Caco-2 (cell line): Measurements from ENCODE around the gene NELFB. TPM values are rescaled to one million over a fixed set of nuclear protein-coding genes. Genes with fewer than 3 reads are reported as not detected.

ENCODE experiments used
- BruUV-seq: library from RNA; stranded (reverse); fragments of 400-500 nt; replicated peaks from 2 replicates; lab custom pipeline; 2021; lab: Mats Ljungman, UMichigan
- CTCF ChIA-PET: fragments of 300-600 bp; sonication (Branson Sonifier 250); formaldehyde crosslinking; loops from one replicate; lab custom pipeline; 2022; ENCODE audit warnings: antibody characterized with exemption; lab: Charles Lee
- POLR2A ChIA-PET: fragments of 300-600 bp; sonication (Branson Sonifier 250); formaldehyde crosslinking; loops from one replicate; lab custom pipeline; 2022; ENCODE audit warnings: antibody characterized with exemption; lab: Charles Lee
- DNase-seq, 2 experiments: peaks; one replicate each; pipeline versions ENCODE4 v3.0.0 to v3.0.0-alpha.2; 2020 to 2022
- H3K27me3 ChIP-seq: replicated peaks from 2 replicates; pipeline ENCODE4 v1.6.0; 2011; ENCODE audit warnings: low read length; ENCODE audit not compliant: control insufficient read depth, insufficient read depth
- H3K36me3 ChIP-seq: 2 replicates; pipeline ENCODE4 v1.5.1; 2011; ENCODE audit warnings: low read length; ENCODE audit not compliant: control insufficient read depth, insufficient read depth
- H3K4me1 ChIP-seq: fragments of 250-450 bp; sonication (Bioruptor Pico); 2 replicates; pipeline ENCODE4 v1.5.1; 2020; ENCODE audit warnings: mild to moderate bottlenecking
- H3K4me3 ChIP-seq: 2 replicates; pipeline ENCODE4 v1.5.1; 2011; ENCODE audit warnings: low read depth, mild to moderate bottlenecking, control low read depth, low read length
- H3K9me3 ChIP-seq: fragments of 250-450 bp; sonication (Bioruptor Pico); 2 replicates; pipeline ENCODE4 v1.5.1; 2020; ENCODE audit warnings: mild to moderate bottlenecking, moderate library complexity
- H3K27ac Mint-ChIP-seq: one replicate; pipeline ENCODE4 v1.8.0; 2022; ENCODE audit warnings: mixed read lengths; ENCODE audit not compliant: unreplicated experiment
- H3K27me3 Mint-ChIP-seq: one replicate; pipeline ENCODE4 v1.8.0; 2022; ENCODE audit warnings: mixed read lengths; ENCODE audit not compliant: insufficient read depth, unreplicated experiment
- H3K36me3 Mint-ChIP-seq: one replicate; pipeline ENCODE4 v1.8.0; 2022; ENCODE audit warnings: mild to moderate bottlenecking, mixed read lengths; ENCODE audit not compliant: insufficient read depth, unreplicated experiment
- H3K4me1 Mint-ChIP-seq: one replicate; pipeline ENCODE4 v1.8.0; 2022; ENCODE audit warnings: low read depth, mixed read lengths; ENCODE audit not compliant: unreplicated experiment
- H3K4me3 Mint-ChIP-seq: one replicate; pipeline ENCODE4 v1.8.0; 2022; ENCODE audit warnings: mild to moderate bottlenecking, moderate library complexity, mixed read lengths; ENCODE audit not compliant: unreplicated experiment
- H3K9me3 Mint-ChIP-seq: one replicate; pipeline ENCODE4 v1.8.0; 2022; ENCODE audit warnings: mixed read lengths; ENCODE audit not compliant: unreplicated experiment
- intact Hi-C: fragments of 100-400 bp; cut with micrococcal nuclease; formaldehyde crosslinking; loops from one replicate; pipeline ENCODE4 v1.10.0; 2022; ENCODE audit not compliant: unreplicated experiment
- total RNA-seq: library from RNA; stranded (reverse); gene quantifications from 2 replicates; pipeline ENCODE4 v1.2.3, GENCODE V29; 2022
- TF ChIP-seq, protein P1 (sequence below), 2 experiments: fragments of 200-600 bp in 1 of 2; IDR thresholded peaks; 1 replicate in 1 of 2; 2 replicates in 1 of 2; pipeline versions ENCODE4 v1.5.1 to v1.8.0; 2011 to 2022; ENCODE audit warnings: antibody characterized with exemption in 1 of 2, control low read depth in 1 of 2, inconsistent platforms in 1 of 2, low read depth in 1 of 2, low read length in 1 of 2, mild to moderate bottlenecking in 1 of 2, moderate library complexity in 1 of 2; ENCODE audit not compliant: insufficient read depth in 1 of 2, severe bottlenecking in 1 of 2, unreplicated experiment in 1 of 2

Gene NELFB
- total RNA-seq, 1 experiment from 2014 or later: 79.1 TPM

DNA sequence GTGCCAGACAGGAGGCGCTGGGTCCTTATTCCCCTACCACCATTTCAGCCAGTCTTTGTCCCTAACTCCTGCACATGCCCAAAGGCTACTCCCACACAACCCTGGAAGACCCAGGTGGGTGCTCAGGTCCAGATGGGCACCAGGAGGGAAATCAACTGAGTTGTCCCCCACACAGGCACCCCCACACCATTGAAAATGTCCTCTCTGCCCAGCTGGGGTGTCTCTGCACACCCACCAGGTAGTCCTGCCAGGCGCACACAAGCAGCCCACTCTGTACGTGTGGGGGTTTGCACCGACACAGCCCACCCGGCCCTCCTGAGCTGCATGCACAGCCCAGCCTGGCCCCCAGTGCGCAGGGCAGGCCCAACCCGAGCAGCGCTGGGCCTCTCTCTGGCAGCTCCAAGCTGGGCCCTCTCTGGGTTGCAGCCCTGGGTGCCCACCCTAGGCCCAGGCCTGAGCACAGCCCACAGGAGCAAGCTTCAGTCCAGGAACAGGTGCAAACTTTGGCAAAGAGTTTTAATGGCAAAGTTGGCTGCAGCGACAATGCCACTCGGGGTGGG, 35.3 kb upstream of the NELFB start:
- H3K4me1 ChIP-seq: peaks cover 25% of the 10 kb centered on the region
- POLR2A ChIA-PET: no interaction called here

DNA sequence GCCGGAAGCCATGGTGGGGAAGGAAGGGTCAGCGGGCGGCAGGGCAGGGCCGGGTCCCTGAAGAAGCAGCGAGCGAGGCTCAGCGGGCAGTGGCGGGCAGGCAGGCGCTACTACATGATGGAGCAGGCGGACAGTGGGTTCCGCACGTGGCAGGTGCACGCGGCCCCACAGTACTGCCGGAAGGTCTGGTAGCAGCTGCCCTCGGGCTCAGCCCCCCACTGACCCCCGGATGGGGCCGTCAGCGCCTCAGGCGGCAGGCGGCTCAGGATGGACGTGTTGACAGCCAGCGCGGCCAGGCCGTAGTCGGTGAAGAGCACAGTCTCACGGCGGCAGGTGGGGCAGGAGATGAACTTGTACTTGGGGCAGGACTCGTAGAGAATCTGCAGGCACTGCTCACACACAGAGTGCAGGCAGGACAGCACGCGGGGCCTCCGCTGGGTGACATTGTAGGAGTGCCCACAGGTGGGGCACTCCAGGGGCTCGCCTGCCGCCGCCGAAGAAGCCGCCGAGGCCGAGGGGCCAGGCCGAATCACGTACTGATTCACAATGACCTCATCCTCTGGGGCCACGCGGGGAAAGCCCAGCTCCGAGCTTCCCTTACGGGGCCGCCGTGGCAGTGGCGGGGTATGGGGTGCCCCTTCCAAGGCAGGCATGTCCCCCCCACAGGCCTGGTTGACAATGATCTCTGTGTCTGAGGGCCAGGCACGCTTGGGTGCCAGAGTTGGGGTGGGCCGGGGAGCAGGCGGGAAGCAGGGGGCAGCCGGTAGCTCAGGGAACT, 34.6 kb upstream of the NELFB start:
- intact Hi-C loops: no loop called here
- no peaks in the 10 kb centered on the region for H3K36me3 ChIP-seq
- H3K9me3 Mint-ChIP-seq: no peaks in the 10 kb centered on the region
- ChIA-PET CTCF (interaction anchor here (0.7 kb wide), 1 partner anchor 16 kb away, joined by 4 read pairs; no protein-coding TSS in a partner anchor), POLR2A (no interaction called here)
- H3K27me3 Mint-ChIP-seq: no peaks in the 10 kb centered on the region
- H3K4me1 ChIP-seq: peaks cover 25% of the 10 kb centered on the region
- H3K27me3 ChIP-seq: no peaks in the 10 kb centered on the region
- no TSS peak for BruUV-seq
- no peak overlapping the region for H3K27ac Mint-ChIP-seq
- no peaks in the 10 kb centered on the region for H3K9me3 ChIP-seq
- H3K4me3 Mint-ChIP-seq: peak overlapping the region; percentile 51
- no peak for DNase-seq
- no peak overlapping the region for H3K4me3 ChIP-seq
- peaks cover 6% of the 10 kb centered on the region for H3K4me1 Mint-ChIP-seq
- TF ChIP-seq, protein P1, sequence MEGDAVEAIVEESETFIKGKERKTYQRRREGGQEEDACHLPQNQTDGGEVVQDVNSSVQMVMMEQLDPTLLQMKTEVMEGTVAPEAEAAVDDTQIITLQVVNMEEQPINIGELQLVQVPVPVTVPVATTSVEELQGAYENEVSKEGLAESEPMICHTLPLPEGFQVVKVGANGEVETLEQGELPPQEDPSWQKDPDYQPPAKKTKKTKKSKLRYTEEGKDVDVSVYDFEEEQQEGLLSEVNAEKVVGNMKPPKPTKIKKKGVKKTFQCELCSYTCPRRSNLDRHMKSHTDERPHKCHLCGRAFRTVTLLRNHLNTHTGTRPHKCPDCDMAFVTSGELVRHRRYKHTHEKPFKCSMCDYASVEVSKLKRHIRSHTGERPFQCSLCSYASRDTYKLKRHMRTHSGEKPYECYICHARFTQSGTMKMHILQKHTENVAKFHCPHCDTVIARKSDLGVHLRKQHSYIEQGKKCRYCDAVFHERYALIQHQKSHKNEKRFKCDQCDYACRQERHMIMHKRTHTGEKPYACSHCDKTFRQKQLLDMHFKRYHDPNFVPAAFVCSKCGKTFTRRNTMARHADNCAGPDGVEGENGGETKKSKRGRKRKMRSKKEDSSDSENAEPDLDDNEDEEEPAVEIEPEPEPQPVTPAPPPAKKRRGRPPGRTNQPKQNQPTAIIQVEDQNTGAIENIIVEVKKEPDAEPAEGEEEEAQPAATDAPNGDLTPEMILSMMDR (IDR thresholded peaks at IDR 0.05; ENCODE audit: insufficient read depth in 1 of 2, low read depth in 1 of 2, low read length in 1 of 2, severe bottlenecking in 1 of 2, unreplicated experiment in 1 of 2): no peak
- H3K36me3 Mint-ChIP-seq: peaks cover 33% of the 10 kb centered on the region

More for the DNA sequence above, 35.3 kb upstream of the NELFB start:
- no peaks in the 10 kb centered on the region for H3K27me3 ChIP-seq
- DNase-seq: no peak
- no peak overlapping the region for H3K4me3 ChIP-seq
- no peak overlapping the region for H3K27ac Mint-ChIP-seq
- no peaks in the 10 kb centered on the region for H3K36me3 ChIP-seq
- peaks cover 34% of the 10 kb centered on the region for H3K36me3 Mint-ChIP-seq
- no TSS peak for BruUV-seq
- H3K27me3 Mint-ChIP-seq: no peaks in the 10 kb centered on the region
- peaks cover 6% of the 10 kb centered on the region for H3K4me1 Mint-ChIP-seq
- TF ChIP-seq, protein P1 (IDR thresholded peaks at IDR 0.05; ENCODE audit: insufficient read depth in 1 of 2, low read depth in 1 of 2, low read length in 1 of 2, severe bottlenecking in 1 of 2, unreplicated experiment in 1 of 2): no peak
- H3K9me3 ChIP-seq: no peaks in the 10 kb centered on the region
- no peaks in the 10 kb centered on the region for H3K9me3 Mint-ChIP-seq
- CTCF ChIA-PET: no interaction called here
- intact Hi-C loops: loop anchor here (1.0 kb wide), 1 partner anchor 20 kb away; the partner anchor contains the start of gene TPRN
- peak overlapping the region; percentile 51 for H3K4me3 Mint-ChIP-seq

DNA sequence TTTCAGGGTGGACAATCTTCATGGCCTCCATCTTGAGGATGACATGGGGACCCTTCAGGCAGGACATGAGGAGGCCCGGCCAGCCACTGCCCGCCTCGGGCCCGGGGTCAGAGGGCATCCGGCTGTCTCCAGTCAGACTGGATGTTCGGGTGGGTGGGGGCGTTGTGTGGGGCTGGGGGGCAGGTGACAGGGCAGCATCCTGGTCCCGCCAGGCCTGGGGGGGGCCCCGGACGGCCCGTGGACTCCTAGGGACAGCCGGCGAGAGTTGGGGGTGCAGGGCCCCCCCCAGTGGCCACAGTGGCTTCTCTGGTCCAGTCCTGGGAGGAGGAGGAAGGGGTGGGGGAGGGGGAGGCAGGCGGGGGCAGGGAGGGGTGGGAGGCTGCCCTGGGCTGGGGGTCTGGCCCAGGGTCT, 34.0 kb upstream of the NELFB start:
- peak overlapping the region; percentile 85 for H3K4me3 Mint-ChIP-seq
- BruUV-seq: no TSS peak
- H3K9me3 ChIP-seq: no peaks in the 10 kb centered on the region
- DNase-seq: no peak
- peaks cover 25% of the 10 kb centered on the region for H3K4me1 ChIP-seq
- H3K27me3 Mint-ChIP-seq: no peaks in the 10 kb centered on the region
- no peak overlapping the region for H3K27ac Mint-ChIP-seq
- H3K27me3 ChIP-seq: no peaks in the 10 kb centered on the region
- intact Hi-C loops: no loop called here
- TF ChIP-seq, protein P1 (IDR thresholded peaks at IDR 0.05; ENCODE audit: insufficient read depth in 1 of 2, low read depth in 1 of 2, low read length in 1 of 2, severe bottlenecking in 1 of 2, unreplicated experiment in 1 of 2): no peak
- ChIA-PET CTCF (interaction anchor here (0.7 kb wide), 1 partner anchor 15 kb away, joined by 4 read pairs; no protein-coding TSS in a partner anchor), POLR2A (interaction anchor here (3.3 kb wide), 1 partner anchor 19 kb away, joined by 27 read pairs; the partner anchor contains the start of gene TUBB4B)
- H3K4me1 Mint-ChIP-seq: peaks cover 6% of the 10 kb centered on the region
- H3K9me3 Mint-ChIP-seq: no peaks in the 10 kb centered on the region
- peaks cover 33% of the 10 kb centered on the region for H3K36me3 Mint-ChIP-seq
- H3K36me3 ChIP-seq: no peaks in the 10 kb centered on the region
- H3K4me3 ChIP-seq: peak overlapping the region; percentile 69
